NCI-H2196 (cell line): Measurements from ENCODE around the gene RET.

ENCODE experiments used
- DNase-seq: peaks from one replicate; lab custom pipeline; 2025; ENCODE audit not compliant: unreplicated experiment; lab: John Stamatoyannopoulos, UW

RET gene

DNA sequence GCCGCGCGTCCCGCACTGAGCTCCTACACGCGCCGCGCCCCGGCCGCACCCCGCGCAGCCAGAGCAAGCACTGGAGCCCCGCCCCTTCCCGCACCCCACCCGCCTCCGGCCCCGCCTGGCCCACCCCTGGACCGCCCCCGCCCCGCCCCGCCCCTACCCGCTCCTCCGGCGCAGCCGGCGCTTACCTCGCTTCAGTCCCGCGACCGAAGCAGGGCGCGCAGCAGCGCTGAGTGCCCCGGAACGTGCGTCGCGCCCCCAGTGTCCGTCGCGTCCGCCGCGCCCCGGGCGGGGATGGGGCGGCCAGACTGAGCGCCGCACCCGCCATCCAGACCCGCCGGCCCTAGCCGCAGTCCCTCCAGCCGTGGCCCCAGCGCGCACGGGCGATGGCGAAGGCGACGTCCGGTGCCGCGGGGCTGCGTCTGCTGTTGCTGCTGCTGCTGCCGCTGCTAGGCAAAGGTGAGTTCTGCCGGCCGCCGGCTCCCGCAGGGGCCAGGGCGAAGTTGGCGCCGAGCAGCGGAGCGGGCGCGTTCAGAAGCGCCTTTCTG lies at the start of gene RET:
TSS of gene RET (plus strand) at position 194 of the 545 bp plus-strand sequence. CDS start at position 384, 190 bp downstream.
- peak; percentile 37 for DNase-seq

DNA sequence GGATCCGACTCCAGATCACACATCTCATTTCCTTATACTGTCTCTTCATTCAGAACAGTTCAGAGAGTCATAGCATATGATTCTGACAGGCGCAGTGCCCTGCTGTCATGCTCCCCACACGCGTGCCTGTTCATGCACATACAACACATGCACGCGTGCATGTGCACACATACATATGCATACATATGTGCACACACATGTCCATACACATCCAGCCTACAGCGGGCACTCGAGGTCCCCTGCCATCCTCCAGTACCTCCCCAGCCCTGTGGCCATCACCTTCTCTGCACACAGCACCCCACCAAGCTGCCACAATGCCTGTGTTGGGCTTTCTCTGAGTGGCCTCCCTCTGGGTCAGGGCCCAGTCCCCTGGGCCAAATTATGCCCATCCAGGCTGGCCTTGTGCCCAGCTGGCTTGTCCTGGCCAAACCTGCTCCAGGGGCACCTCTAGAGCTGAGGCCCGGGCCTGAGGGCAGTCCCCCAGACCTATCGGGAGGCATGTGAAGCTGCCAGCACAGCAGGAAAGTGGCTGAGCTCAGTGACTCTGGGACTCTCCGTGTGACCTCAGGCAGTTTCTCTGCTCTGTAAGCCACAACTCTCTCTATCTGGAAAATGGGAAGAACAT lies 49.4 kb upstream of the RET start:
- DNase-seq: no peak

DNA sequence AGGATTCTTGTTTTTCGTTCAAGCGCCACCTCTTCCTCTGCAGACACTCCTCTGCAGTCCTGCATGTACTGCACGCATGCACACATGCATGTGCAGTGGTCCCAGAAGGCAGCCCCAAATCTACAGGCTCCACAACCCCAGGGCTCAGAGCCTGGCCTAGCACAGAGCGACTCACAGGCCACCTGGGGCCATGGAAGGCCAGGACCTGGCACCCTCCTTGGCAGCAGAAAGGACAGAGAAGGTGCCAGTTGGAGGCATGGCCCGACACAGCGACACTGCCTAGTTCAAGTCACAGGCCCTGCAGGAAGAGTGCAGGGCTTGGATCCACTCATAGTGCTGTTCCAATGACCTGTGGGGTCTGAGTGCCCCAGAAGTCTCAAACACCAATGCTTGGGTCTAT lies 48.7 kb upstream of the RET start:
- DNase-seq: no peak

DNA sequence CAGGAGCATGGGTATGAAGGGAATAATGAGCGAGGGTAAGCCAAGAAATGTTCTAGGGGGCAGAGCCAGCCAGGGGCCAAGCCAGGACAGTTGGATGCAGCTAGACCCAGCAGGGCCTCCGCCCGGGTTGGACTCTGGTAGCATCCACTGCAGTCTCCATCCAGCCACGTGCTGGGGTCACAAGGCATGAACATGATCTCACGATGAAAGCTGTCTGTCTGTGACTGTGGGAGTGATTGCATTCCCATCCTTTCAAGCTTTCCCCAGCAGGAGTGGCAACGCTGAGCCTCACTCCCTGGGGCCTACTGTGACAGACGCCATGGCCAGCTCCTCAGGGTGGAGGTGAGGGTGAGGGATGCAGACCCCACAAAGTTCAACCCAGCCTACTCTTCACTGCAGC lies 47.8 kb upstream of the RET start:
- no peak for DNase-seq

DNA sequence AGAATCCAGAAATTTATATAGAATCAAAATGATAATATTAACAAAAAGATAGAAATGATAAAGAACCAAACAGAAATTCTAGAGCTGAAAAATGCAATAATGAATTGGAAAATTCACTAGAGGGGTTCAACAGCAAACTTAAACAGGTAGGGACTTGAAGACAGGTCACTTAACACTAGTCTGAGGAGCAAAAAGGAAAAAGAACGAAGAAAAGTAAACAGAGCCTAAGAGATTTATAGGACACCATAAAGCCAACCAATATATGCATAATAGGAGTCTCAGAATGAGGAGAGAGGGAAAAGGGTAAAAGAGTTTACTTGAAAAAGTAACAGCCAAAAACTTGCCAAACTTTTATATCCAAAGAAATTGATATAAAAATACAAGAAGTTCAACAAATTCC lies 44.3 kb upstream of the RET start:
- no peak for DNase-seq

DNA sequence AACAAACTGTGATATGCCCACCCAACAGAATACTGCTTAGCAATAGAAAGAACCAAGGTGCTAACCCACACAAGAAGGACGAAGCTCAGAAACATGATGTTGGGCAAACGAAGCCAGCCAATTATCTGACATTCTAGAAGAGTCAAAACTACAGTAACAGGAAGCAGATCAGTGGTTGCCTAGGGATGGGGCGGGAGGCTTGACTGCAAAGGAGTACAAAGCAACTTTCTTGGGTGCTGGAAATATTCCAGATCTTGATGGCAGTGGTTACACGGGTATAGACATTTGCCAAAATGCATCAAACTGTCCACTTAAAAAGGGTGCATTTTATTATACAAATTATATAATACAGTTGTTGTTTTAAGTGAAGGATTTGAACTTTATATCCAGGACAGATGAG lies 41.1 kb upstream of the RET start:
- DNase-seq: peak; percentile 27

DNA sequence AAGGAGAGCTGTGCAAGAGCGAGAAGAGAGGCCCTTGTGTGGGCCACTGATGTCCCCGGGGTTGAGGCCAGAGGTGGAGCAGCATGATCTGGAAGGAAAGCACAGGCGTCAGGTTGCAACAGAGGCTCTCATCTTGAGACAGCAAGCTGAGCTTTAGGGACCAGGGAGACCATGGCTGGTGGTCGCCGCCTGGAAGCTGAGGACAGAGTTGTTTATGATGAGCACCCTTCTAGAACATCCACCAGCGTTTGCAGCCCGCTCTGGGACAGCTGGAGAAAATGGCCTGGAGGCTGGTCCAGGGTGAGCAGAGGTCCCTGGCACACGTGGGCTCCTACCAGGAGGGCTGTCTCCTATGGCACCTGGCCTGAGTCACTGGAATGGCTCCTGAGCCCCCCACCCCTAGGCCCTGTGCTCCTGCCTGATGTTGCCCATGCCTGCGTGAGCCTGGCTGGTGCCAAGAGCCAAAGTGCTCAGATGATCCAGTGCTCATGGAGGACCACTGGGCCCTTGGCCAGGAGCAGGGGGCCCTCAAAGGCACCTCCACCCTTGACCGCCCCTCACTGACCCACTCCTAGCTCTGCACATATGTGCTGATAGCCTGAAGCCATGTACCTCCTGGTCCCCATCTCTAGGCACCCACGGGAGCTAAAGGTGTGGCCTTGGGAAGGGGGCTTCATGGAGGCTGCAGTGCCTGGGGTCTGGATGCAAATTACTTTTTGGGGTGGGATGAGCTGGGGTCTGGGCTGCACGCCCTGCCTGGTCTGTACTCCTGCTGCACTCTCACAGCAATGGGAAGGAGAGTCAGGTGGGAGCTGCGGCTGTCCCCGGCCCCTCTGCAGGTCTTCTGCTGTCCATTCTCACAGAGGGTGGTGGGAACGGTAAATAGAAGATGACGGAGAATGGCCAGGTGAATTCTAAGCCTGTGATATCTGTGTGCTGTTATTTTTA lies 40.1 kb upstream of the RET start:
- no peak for DNase-seq

DNA sequence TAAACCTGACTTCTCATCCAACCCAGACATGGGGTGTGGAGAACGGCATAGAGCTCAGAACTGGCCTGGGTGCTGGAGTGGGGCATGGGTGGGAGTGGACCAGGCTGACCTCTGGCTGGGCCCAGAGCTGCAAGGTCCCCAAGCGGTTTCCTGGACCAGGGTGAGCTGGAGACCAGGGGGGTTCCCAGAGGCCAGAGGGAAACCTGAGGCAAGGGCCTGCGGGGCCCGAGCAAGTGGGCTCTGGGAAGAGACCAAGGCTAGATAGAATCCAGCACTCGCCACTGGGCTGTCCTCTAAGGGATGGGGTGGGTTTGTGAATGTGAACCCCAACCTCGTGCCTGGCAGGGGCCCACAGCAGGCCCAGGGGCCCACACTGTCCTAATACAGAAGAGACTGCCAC lies 39.4 kb upstream of the RET start:
- DNase-seq: no peak

DNA sequence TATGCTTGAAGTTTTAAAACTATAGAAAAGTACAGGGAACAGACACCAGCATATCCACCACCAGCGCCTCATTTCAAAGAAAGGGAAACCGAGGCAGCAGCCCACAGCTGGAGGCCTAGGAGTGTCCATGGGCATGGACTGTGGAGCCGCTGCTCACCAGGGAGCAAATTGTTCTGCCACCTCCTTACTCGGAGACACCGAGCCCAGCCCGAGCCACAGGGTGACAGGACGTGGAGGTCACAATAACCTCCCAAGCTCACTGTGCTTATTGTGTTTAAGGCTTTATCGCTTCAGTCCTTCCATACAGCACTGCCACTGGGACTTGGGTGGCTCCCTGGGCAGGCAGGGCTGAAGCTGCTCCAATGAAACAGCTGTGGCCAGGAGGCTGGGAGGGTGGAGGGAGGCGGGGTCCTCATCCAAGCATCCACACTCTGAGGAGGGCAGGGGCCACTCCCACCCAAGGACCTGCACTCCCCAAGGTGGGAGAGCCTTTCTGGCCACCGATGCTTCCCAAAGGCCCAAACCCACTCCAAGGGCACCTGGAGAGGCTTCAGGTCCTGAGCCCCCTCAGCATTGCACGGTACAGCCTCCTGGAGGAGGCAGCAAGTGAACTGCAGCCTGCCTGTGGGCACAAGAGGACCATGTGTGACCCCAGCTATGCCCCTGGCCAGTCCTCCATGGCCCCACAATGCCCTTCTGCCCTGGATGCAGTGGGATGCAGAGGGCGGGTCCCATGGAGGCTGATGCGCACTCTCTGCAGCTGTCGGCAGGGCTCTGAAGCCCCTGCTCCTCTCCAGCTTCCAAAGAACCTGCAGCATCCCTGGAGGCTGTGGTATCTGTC lies 38.7 kb upstream of the RET start:
- no peak for DNase-seq

DNA sequence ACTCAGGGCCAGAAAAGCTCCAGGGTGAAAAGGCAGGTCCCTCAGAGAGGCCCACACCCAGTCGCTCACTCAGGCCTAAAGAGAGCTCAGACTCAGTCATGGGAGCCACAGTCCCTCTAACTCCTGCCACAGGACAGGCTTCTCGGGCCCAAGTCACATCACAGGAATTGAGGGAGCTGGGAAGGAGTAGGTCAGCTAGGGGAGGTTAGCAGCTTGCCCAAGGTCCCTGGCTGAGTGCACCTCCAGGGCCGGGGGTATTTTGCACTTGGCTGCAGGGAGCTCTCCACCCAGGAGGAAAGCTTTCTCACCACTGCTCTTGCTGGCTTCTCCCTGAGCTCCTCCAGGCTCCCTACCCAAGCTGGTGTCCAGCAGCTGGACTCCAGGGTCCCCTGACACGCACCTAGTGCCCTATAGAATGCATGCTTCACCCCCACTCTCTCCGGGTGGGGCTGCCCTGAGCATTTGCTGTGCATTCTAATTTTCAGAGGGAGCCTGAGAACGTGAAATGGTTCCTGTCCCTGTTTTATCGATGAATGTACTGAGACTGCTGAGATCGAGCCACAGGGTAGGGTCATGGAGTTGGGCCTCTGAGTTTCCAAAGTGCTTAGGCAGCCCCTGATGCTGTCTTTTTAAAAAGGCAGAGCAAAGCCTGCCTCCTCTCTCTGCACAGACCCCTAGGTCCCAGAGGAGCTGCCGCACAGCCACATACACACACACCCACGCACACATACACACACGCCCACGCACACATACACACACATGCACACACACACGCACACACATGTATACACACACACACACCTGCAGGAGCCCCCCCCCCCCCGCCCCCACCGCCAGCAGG lies 37.9 kb upstream of the RET start:
- no peak for DNase-seq

DNA sequence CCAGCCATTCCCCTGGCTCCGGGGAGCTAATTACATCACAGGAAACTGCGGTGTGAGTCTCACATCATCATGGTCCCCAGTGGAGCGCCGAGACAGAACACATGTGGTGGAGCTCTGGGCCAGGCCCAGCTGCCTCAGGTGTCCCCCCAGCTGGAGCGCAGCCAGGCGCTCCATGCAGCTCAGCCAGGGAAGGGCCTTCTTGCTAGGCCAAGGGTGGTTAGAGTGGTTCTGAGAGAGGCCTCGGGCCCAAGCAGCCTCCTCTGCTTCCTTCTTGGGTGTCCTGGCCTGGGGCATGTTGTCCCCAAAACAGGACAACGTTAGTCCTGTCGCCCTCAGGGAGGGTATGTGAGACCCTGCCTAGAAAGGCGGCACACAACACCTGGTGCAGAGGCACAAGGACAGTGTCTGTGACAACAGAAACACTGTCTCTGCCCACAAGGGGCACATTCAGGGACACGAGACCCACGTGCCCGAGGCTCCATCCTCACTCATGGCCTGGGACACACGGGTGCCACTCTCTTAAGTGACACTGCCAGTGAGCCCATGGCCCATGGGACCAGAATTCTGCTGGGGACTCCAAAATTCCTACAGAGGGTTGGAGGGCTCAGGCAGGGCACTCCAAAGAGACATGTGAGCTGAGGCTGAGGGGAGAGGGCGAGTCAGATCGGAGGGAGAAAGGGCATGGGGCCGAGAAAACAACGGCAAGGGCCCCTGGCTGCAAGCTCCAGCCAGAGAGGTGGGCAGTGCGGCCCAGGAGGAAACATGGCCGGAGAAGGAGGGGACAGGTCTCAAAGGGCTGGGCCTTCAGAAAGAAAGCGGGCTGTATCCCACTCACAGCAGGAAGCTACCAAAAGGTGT lies 37.0 kb upstream of the RET start:
- DNase-seq: no peak

DNA sequence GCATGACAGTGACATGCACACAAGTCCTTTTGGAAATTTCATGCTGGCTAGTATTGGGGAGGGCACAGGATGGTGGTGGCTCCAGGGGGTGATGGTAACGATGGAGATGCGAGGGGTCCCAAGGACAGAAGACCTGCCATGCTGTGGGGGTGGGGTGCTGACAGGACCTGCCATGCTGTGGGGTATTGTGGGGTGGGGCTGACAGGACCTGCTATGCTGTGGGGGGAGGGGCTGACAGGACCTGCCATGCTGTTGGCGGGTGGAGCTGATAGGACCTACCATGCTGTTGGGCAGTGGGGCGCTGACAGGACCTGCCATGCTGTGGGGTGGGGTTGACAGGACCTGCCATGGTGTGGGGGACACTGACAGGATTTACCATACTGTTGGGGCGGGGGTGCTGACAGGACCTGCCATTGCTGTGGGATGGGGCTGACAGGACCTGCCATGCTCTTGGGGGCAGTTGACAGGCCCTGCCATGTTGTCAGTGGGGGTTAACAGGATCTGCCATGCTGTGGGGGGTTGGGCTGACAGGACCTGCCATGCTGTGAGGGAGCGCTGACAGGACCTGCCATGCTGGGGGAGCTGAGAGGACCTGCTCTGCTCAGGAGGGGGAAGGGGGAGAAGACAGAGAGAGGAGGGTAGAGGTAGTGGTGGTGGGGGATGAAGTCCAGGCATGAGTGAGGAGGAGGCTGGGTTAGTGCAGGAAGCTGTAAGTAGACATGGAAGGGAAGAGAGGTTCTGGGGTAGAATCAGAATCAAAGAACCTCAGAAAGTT lies 36.2 kb upstream of the RET start:
- DNase-seq: no peak

DNA sequence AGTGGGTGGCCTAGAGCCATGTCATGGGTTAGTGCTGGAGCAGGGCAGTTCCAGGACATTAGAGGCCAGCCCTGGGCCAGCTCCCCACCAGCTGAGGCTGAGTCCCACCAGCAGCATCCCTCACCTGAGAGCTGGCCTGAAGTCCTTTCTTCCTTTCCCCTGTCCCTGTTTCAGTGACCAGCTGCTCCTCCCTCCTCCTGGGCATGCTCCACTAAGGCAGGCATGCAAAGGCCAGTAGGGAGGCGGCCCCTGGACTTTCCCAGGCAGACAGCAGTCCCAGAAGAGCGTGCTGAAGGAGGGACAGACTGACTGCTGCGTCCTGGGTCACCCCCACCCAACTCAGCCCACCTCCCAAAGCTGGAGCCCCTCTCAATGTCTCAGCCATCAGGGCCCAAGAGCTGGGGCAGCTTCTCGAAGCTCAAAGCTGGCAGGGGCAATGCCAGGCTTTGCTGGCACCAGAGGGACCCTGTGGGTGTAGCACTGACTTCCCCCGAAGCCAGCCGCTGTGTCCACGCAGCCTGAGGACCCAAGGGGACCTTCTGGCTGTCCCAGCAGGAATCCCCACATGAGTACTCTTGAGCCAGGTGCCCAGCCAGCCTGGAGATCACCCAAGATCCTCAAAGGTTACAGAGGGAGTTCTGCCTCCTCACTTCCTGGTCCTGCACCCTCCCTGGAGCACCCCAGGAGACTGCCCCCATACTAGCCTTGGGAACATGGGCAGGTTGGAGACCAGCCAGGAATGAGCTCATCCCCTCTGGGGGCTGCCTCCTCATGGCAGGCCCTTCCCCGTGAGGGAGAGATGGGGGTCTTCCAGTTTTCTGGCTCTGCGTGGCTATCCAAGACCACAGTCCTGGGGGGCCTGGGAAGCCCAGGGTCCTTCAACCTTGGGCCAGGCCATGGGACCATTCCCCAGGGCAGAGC lies 35.2 kb upstream of the RET start:
- no peak for DNase-seq

DNA sequence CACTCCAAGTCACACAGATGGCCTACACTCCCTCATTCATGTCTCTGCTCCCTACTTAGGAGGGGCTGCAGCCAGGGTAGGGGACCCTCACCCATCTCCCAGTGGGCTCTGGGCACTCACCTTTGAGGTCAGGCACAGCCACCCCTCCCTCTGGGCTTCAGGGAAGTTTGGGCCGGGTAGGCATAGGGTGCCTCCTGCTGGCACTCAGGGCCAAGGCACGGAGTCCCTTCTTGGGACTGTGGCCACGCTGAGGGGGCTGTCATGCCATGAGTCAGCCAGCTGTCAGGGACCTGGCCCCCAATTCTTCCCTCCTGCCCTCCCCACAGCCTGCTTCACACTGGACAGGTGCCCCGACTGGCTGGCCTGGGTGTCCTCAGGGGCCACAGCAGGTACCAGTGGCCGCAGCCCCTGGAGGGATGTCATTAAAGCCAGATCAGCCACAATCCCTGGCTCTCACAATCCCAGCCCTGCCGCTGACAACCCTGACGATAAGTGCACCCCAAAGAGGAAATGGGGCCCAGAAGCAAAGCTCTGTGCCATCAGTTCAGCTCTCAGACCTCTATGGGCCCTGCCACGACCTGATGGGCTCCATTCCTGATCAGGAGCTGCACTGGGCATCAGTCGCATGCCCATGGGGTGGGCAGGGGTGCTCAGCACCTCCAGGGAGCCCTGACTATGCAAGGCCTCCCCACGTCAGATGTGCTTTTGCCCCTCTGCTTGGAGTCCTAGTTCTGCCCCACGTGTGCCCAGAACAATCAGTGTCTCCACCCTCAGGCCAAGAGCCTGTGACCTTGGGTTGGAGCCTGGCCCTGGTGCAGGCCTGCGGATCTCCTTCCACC lies 34.1 kb upstream of the RET start:
- DNase-seq: no peak

DNA sequence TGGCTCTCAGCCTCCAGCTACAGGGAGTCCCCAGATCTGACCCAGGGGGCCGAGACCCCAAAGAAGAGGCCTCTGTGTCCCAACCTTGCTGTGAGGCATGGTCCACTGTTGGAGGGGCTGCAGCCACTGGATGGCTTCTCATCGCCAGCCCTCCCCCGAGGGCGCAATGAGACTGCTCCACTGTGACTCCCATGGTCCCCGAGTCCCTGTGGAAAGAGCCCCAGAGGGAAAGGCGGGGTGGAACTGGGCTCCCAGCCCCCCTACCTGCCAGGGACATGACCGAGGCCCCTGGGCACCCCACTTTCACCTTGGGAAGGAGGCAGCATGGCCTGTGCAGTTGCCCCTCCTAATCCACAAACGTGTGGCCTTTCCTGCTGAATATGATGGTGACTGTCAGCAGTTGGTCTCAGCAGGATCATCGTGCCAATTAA lies 33.5 kb upstream of the RET start:
- DNase-seq: no peak

DNA sequence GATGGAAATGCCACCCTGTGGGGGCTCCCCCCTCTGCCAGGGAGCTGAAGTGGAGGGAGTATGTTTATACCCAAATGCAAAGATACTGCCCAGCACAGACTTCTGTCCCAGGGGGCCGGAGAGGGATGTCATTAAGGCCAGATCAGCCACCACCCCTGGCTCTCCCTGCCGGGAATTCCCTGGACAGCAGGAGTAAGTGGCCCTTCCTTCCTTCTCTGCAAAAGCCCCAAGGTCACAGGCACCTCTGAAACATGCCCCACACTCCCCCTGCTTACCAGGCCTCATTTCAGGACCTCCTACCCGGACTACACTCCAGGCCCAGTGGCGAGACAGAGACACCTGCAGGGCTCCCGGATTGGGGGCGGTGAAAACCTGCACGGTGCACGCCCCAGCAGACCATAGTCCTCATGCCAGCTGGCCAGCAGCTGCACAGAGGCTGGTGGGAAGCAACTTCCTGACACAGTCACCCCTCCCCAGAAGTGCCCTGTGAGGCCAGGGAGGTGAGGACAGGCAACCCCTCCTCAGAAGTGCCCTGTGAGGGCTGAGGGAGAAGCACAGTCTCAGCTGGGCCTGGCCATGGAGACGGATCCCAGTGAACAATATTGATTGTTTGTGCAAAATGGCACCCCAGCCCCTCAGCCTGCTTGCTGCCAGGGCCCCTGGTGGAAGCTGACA lies 33.0 kb upstream of the RET start:
- no peak for DNase-seq
